ENCODE measurements around the gene TGIF2.

Gene TGIF2

GRCh38 chr20:36573103-36573797 is at the start of gene TGIF2:
Gene TGIF2, plus strand, starts transcription at chr20:36573597. Its CDS starts 5,178 bp downstream, at chr20:36578775.
- DNase-seq, result peak; percentile 87

DNA sequence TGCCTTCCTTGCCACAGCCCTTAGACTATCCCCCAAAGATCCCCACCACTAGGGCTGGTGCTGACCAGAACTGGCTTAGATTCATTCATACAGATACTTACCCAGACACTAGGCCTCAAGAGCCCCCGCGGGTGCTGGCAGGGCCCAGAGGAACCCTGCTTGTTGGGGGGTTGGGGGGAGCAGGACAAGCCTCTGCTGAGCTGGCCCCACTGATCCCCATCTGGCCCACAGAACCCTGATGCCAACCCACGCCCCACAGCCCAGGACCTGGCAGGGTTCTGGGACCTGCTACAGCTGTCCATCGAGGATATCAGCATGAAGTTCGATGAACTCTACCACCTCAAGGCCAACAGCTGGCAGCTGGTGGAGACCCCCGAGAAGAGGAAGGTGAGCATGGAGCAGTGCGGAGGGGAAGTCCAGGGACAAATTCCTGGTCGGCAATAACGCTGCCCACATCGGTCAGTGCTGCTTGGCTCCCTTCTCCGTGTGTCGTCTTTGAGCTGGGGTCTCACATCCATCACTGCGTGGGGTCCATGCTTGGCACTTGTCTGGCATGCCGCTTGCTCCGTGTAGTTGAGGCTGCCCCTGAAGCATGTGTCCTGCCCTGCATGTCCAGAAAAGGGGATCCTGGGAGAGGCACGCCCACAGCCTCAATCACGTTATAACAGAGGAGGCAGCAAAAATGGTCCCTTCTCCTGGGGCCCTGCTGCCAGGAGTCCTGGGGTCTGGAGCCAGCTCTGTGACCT is 47.6 kb upstream of the TGIF2 start:
- DNase-seq, result no peak

GRCh38 chr20:36526521-36527011 is 46.8 kb upstream of the TGIF2 start:
- no peak for DNase-seq

GRCh38 chr20:36527331-36528125 is 45.9 kb upstream of the TGIF2 start:
- no peak for DNase-seq

- DNase-seq, result no peak
These were observed 45.1 kb upstream of the TGIF2 start for GRCh38 chr20:36528176-36528874.

DNA sequence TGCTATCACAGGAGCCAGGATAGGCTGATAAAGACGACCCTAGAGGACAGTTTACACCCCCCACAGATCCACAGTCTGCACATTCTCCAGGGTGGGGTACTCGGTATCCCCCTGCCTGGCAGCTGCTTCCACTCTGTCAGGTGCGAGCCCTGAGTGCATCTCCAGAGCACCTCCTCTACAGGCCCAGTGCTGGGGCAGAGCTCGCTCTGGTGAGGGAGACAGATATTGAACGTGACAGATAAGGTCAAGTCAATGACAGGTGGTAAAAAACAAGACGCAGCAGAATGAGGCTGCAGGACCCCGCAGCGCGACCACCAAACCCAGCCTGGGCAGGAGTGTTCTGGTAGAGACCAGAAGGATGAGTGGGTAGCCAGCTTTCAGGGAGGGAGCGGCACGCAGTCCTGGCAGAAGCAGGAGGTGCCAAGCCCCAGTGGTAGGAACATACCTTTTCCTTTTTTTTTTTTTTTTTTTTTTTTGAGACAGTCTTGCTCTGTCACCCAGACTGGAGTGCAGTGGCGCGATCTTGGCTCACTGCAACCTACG is 44.5 kb upstream of the TGIF2 start:
- no peak for DNase-seq

- no peak for DNase-seq
These were observed 41.0 kb upstream of the TGIF2 start for GRCh38 chr20:36532388-36532787.

DNA sequence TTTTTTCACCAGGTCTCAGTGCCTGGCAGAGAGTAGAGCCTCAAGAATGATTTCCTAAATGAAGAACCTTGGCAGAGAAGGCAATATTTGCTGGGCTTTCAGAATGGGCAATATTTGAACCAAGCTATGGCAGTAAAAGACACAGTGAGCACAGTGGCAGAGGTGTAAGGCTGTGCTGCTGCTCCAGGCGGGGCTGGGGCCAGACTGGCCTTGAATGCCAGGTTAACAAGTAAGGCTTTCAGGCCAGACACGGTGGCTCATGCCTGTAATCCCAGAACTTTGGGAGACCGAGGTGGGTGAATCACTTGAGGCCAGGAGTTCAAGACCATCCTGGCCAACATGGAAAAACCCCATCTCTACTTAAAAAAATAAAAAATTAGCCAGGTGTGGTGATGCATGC is 40.6 kb upstream of the TGIF2 start:
- no peak for DNase-seq

DNA sequence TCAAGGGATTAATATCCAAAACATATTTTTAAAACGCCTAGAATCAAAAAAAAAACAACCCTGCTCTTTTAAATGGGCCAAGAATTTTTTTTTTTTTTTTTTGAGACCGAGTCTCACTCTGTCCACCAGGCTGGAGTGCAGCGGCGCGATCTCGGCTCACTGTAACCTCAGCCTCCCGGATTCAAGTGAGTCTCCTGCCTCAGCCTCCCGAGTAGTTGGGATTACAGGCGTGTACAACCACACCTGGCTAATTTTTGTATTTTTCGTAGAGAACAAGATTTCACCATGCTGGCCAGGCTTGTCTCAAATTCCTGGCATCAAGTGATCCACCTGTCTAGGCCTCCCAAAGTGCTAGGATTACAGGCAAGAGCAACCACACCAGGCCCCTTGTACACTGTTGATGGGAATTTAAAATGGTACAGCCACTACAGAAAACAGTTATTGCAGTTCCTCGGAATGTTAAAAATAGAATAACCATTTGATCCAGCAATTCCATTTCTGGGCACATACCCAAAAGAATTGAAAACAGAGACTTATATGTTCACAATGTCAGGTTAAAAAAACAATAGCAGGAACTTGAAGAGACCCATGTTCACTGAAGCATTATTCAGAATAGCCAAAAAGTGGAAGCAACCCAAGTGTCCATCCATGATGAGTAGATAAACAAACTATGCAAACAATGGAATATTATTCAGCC is 35.2 kb upstream of the TGIF2 start:
- no peak for DNase-seq

DNA sequence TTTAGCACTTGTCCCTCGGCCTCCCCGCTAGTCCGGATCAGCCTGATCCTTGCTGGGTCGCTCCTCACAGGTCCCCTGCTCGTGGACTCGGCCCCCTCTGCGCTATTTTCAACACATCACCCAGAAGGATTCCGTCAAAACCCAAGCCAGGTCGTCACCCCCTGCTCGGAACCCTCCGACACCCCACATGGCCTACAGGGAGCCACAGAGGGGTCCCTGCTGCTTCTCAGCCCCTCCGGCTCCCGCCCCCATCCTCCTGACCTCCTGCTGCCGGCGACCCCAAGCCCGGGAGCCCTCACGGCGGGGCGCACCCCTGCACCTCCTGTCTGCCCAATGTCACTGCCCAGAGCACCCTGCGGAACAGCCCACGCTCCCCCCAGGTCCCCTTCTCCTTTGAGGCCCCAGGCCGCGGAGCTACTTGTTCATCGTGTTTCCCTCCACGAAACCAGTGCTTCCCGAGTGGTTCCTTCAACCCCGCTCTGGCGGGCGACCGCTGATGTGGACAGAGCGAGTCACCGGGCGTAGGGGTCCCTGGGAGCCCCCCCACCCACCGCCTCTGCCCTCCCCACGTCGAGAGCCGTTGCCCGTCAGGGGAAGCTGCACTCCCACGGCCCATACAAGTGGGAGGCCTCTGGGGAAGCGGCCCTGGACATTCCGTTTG is 32.7 kb upstream of the TGIF2 start:
- no peak for DNase-seq

- no peak for DNase-seq
These were observed 32.1 kb upstream of the TGIF2 start, which contains the start of gene MYL9 for GRCh38 chr20:36541227-36541767. Gene MYL9, plus strand, starts transcription at chr20:36541519. Its CDS starts 3,366 bp downstream, at chr20:36544885.

- DNase-seq, result no peak
These were observed 31.5 kb upstream of the TGIF2 start for GRCh38 chr20:36541768-36542488.

GRCh38 chr20:36542516-36543183 is 30.7 kb upstream of the TGIF2 start:
- DNase-seq, result no peak

DNA sequence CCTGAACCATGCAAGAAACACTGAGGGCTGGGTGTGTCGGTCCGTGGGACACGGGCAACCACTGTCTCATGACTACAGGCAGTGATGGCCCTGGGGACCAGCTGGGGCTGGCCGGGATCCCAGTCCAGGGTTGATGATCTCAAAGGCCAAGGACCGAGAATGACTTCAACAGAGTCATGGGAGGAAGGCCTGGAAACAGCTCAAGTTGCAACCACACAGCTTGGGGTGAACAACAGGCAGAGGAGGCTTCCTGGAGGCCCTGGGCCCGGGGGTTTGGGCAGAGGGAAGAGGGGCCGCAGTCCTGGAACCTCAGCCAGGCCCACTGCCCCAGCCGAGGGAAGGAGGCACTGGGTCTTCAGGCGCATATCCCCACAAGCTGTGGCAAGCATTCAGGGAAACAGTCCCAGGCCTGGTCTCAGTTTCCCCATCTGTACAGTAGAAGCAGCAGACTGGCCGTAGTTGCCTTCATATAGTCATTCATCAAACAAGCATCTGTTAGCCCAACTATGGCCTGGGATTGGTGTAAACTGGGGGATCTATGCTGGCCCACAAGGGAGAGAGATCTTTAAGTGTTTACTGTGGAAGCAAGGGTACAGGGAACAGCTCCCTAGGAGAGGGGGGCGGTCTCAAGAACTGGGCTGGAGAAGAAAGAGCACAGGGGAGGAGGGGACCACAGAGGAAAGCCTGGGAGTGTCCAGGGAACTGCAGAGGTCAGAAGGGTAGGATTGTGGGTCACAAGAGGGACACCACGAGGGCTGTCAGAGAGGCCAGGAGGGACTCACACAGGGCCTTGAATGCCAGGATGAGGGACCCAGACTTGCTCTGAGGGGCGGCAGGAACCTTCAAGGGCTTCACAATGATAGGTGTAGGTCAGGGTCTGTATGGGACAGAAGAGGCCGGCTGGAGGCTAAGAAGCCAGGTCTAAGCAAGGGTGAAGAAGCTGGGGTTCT is 29.9 kb upstream of the TGIF2 start:
- DNase-seq, result no peak

GRCh38 chr20:36544134-36545018 is 29.0 kb upstream of the TGIF2 start:
- DNase-seq, result no peak

GRCh38 chr20:36546111-36546736 is 27.2 kb upstream of the TGIF2 start:
- DNase-seq, result no peak

Data from activated CD4-positive, alpha-beta T cell treated with anti-CD3 and anti-CD28 coated beads, Interleukin-2, amount 50 U/mL, for 1 hour (primary cell).